Liver (tissue), 9 donors: ENCODE measurements around the gene PDE4D. TPM values are rescaled to one million over a fixed set of nuclear protein-coding genes. Genes with fewer than 3 reads are reported as not detected.

ENCODE experiments used
- DNase-seq: peaks from one replicate; pipeline ENCODE4 v3.0.0-alpha.2; 2017; ENCODE audit warnings: low spot score
- H3K27ac ChIP-seq, 2 donors: one replicate each; pipeline ENCODE4 v1.7.0; 2013; ENCODE audit warnings: inconsistent platforms in 2 of 2, low read length in 2 of 2, control low read depth in 1 of 2, low read depth in 1 of 2, mild to moderate bottlenecking in 1 of 2
- H3K27me3 ChIP-seq, 4 donors: one replicate each; pipeline versions ENCODE4 v1.6.1 to v1.7.0; 2013; ENCODE audit warnings: low read length in 3 of 4, inconsistent platforms in 1 of 4, mild to moderate bottlenecking in 1 of 4, moderate library complexity in 1 of 4; ENCODE audit not compliant: control insufficient read depth in 4 of 4, insufficient read depth in 4 of 4
- H3K36me3 ChIP-seq, 4 donors: one replicate each; pipeline versions ENCODE4 v1.6.1 to v1.7.0; 2013; ENCODE audit warnings: low read length in 3 of 4, mild to moderate bottlenecking in 3 of 4, low read depth in 1 of 4, moderate library complexity in 1 of 4; ENCODE audit not compliant: control insufficient read depth in 4 of 4, insufficient read depth in 3 of 4
- H3K4me1 ChIP-seq, 4 donors: one replicate each; pipeline versions ENCODE4 v1.6.1 to v1.7.0; 2013; ENCODE audit warnings: low read length in 3 of 4, mild to moderate bottlenecking in 3 of 4, moderate library complexity in 1 of 4; ENCODE audit not compliant: control insufficient read depth in 4 of 4, insufficient read depth in 4 of 4
- H3K4me3 ChIP-seq, 3 donors: one replicate each; pipeline versions ENCODE4 v1.6.1 to v1.7.0; 2013; ENCODE audit warnings: low read length in 3 of 3, control low read depth in 1 of 3, low read depth in 1 of 3, mild to moderate bottlenecking in 1 of 3
- H3K9ac ChIP-seq, 2 donors: one replicate each; pipeline ENCODE4 v1.7.0; 2013; ENCODE audit warnings: low read length in 2 of 2, mild to moderate bottlenecking in 2 of 2, moderate library complexity in 2 of 2, control low read depth in 1 of 2, low read depth in 1 of 2
- H3K9me3 ChIP-seq, 4 donors: one replicate each; pipeline versions ENCODE4 v1.6.1 to v1.7.0; 2013; ENCODE audit warnings: low read length in 3 of 4; ENCODE audit not compliant: control insufficient read depth in 4 of 4
- CTCF ChIP-seq: fragments of 150-350 bp; IDR thresholded peaks from 2 replicates; pipeline ENCODE4 v1.5.1; 2017; ENCODE audit warnings: improper control_type of control experiment, low read depth, low read length; ENCODE audit not compliant: missing input control
- EGR1 ChIP-seq, 2 donors: IDR thresholded peaks; 2 replicates each; pipeline ENCODE4 v1.6.1; 2016 to 2018; ENCODE audit warnings: antibody characterized with exemption in 2 of 2, low read depth in 2 of 2
- FOXA1 ChIP-seq: IDR thresholded peaks from 2 replicates; pipeline ENCODE4 v1.6.1; 2016; ENCODE audit warnings: antibody characterized with exemption
- FOXA2 ChIP-seq: IDR thresholded peaks from 2 replicates; pipeline ENCODE4 v1.6.1; 2016; ENCODE audit warnings: antibody characterized with exemption
- GABPA ChIP-seq, 2 donors: IDR thresholded peaks in 1 of 2; conservative IDR thresholded peaks in 1 of 2; 2 replicates each; pipeline ENCODE4 v1.6.1; 2016; ENCODE audit warnings: antibody characterized with exemption in 2 of 2, mild to moderate bottlenecking in 1 of 2, moderate library complexity in 1 of 2
- HNF4A ChIP-seq, 2 donors: conservative IDR thresholded peaks; 2 replicates each; pipeline ENCODE4 v1.6.1; 2016; ENCODE audit warnings: antibody characterized with exemption in 2 of 2, mild to moderate bottlenecking in 2 of 2
- HNF4G ChIP-seq: IDR thresholded peaks from 2 replicates; pipeline ENCODE4 v1.6.1; 2016; ENCODE audit warnings: antibody characterized with exemption
- JUND ChIP-seq, 2 donors: IDR thresholded peaks; 2 replicates each; pipeline ENCODE4 v1.6.1; 2016; ENCODE audit warnings: antibody characterized with exemption in 2 of 2
- NR2F2 ChIP-seq: IDR thresholded peaks from 2 replicates; pipeline ENCODE4 v1.6.1; 2016; ENCODE audit warnings: antibody characterized with exemption
- RAD21 ChIP-seq, 2 donors: IDR thresholded peaks; 2 replicates each; pipeline ENCODE4 v1.6.1; 2016; ENCODE audit warnings: antibody characterized with exemption in 2 of 2, mild to moderate bottlenecking in 2 of 2
- REST ChIP-seq: IDR thresholded peaks from 2 replicates; pipeline ENCODE4 v1.6.1; 2016; ENCODE audit warnings: antibody characterized with exemption, mild to moderate bottlenecking
- RXRA ChIP-seq, 2 donors: IDR thresholded peaks; 2 replicates each; pipeline ENCODE4 v1.6.1; 2017 to 2018; ENCODE audit warnings: antibody characterized with exemption in 2 of 2, mild to moderate bottlenecking in 1 of 2
- SP1 ChIP-seq: IDR thresholded peaks from 2 replicates; pipeline ENCODE4 v1.6.1; 2018; ENCODE audit warnings: antibody characterized with exemption, mild to moderate bottlenecking
- TAF1 ChIP-seq: conservative IDR thresholded peaks from 2 replicates; pipeline ENCODE4 v1.6.1; 2016; ENCODE audit warnings: antibody characterized with exemption, mild to moderate bottlenecking
- YY1 ChIP-seq: IDR thresholded peaks from 2 replicates; pipeline ENCODE4 v1.6.1; 2016; ENCODE audit warnings: antibody characterized with exemption, mild to moderate bottlenecking
- WGBS: extraction: QIAGEN DNeasy Blood & Tissue Kit; methylation state at CpG from one replicate; pipeline ENCODE4 v1.1.7; 2013; 5-methylcytosine and 5-hydroxymethylcytosine counted together
- polyA plus RNA-seq, 2 donors: library from polyadenylated mRNA; stranded (reverse) in 1 of 2; unstranded in 1 of 2; fragments of 200-250 nt in 1 of 2; fragments of >200 nt in 1 of 2; fragmentation: Nextera tagmentation in 1 of 2; extraction: Ambion mirVana in 1 of 2; gene quantifications; one replicate each; pipeline versions ENCODE4 v1.2.1 to v1.2.3, GENCODE V29; 2013 to 2015
- total RNA-seq, 2 donors: library from RNA; depleted of rRNA; stranded (reverse); fragments of >200 nt; gene quantifications; one replicate each; pipeline ENCODE4 v1.2.3, GENCODE V29; 2014
- TF ChIP-seq, protein P1 (sequence below): IDR thresholded peaks from 2 replicates; pipeline ENCODE4 v1.6.1; 2016; ENCODE audit warnings: antibody characterized with exemption
- TF ChIP-seq, protein P2 (sequence below): IDR thresholded peaks from 2 replicates; pipeline ENCODE4 v1.6.1; 2016; ENCODE audit warnings: antibody characterized with exemption
- TF ChIP-seq, protein P3 (sequence below): IDR thresholded peaks from 2 replicates; pipeline ENCODE4 v1.6.1; 2016; ENCODE audit warnings: antibody characterized with exemption
- donor health status: healthy.
- donor health status: healthy.
- donor health status: healthy.
- donor health status: healthy.
- donor health status: healthy.

Gene PDE4D
- total and polyA plus RNA-seq, 4 donors: 0.67 to 11.9 (median 6.5) TPM

- Histone ChIP-seq H3K9ac (no peak overlapping the region), H3K27ac (no peak overlapping the region), H3K4me1 (no peaks in the 10 kb centered on the region), H3K27me3 (peaks cover 0 to 8% (median 0%) of the 10 kb centered on the region in 4 donors), H3K9me3 (no peaks in the 10 kb centered on the region), H3K4me3 (no peak overlapping the region), H3K36me3 (no peaks in the 10 kb centered on the region)
- WGBS: 89% methylated on average over 2 of the region's 2 CpGs
- no peak for DNase-seq
- no peak for TF ChIP-seq CTCF
- TF ChIP-seq, protein P1, sequence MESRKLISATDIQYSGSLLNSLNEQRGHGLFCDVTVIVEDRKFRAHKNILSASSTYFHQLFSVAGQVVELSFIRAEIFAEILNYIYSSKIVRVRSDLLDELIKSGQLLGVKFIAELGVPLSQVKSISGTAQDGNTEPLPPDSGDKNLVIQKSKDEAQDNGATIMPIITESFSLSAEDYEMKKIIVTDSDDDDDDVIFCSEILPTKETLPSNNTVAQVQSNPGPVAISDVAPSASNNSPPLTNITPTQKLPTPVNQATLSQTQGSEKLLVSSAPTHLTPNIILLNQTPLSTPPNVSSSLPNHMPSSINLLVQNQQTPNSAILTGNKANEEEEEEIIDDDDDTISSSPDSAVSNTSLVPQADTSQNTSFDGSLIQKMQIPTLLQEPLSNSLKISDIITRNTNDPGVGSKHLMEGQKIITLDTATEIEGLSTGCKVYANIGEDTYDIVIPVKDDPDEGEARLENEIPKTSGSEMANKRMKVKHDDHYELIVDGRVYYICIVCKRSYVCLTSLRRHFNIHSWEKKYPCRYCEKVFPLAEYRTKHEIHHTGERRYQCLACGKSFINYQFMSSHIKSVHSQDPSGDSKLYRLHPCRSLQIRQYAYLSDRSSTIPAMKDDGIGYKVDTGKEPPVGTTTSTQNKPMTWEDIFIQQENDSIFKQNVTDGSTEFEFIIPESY: no peak
- no peak for TF ChIP-seq GABPA (IDR thresholded peaks at IDR 0.05 in 1 of 2, conservative IDR thresholded peaks at IDR 0.05 in 1 of 2)
- no peak for TF ChIP-seq FOXA1
- TF ChIP-seq FOXA2: no peak
- no peak for TF ChIP-seq HNF4A (conservative IDR thresholded peaks at IDR 0.05)
- no peak for TF ChIP-seq SP1
- TF ChIP-seq RXRA (IDR thresholded peaks at IDR 0.05): no peak
- TF ChIP-seq YY1: no peak
- TF ChIP-seq HNF4G: no peak
- TF ChIP-seq EGR1 (IDR thresholded peaks at IDR 0.05; ENCODE audit: low read depth in 2 of 2): no peak
- TF ChIP-seq NR2F2: no peak
These were observed 104.3 kb downstream of the PDE4D start for GRCh38 chr5:59789197-59789596.

- peaks cover 0 to 8% (median 0%) of the 10 kb centered on the region in 4 donors for H3K27me3 ChIP-seq
- no peaks in the 10 kb centered on the region for H3K4me1 ChIP-seq
- H3K36me3 ChIP-seq: no peaks in the 10 kb centered on the region
- WGBS: 83% methylated on average over 6 of the region's 6 CpGs
- TF ChIP-seq FOXA1 (no peak), YY1 (no peak), HNF4A (conservative IDR thresholded peaks at IDR 0.05) (no peak), JUND (IDR thresholded peaks at IDR 0.05) (no peak), TAF1 (no peak), EGR1 (IDR thresholded peaks at IDR 0.05; ENCODE audit: low read depth in 2 of 2) (no peak), SP1 (no peak), NR2F2 (no peak), REST (no peak), FOXA2 (no peak), CTCF (no peak), GABPA (IDR thresholded peaks at IDR 0.05 in 1 of 2, conservative IDR thresholded peaks at IDR 0.05 in 1 of 2) (no peak), RXRA (IDR thresholded peaks at IDR 0.05) (no peak), RAD21 (IDR thresholded peaks at IDR 0.05) (no peak), HNF4G (no peak)
- TF ChIP-seq, protein P1: no peak
- TF ChIP-seq, protein P2, sequence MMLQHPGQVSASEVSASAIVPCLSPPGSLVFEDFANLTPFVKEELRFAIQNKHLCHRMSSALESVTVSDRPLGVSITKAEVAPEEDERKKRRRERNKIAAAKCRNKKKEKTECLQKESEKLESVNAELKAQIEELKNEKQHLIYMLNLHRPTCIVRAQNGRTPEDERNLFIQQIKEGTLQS: no peak
- TF ChIP-seq, protein P3, sequence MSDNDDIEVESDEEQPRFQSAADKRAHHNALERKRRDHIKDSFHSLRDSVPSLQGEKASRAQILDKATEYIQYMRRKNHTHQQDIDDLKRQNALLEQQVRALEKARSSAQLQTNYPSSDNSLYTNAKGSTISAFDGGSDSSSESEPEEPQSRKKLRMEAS: no peak
- no peak overlapping the region for H3K9ac ChIP-seq
- no peaks in the 10 kb centered on the region for H3K9me3 ChIP-seq
- DNase-seq: no peak
- H3K4me3 ChIP-seq: no peak overlapping the region
- no peak overlapping the region for H3K27ac ChIP-seq
These were observed 107.2 kb downstream of the PDE4D start for GRCh38 chr5:59786334-59786805.
